Measurements from ENCODE around the gene TMEM182.

- TF ChIP-seq ATF2 (CRISPR knock-in tag; IDR thresholded peaks at IDR 0.05; ENCODE audit: borderline replicate concordance, low read depth) (no peak), KAT7 (CRISPR knock-in tag; IDR thresholded peaks at IDR 0.05; ENCODE audit: borderline replicate concordance) (no peak), CTCF (IDR thresholded peaks at IDR 0.05) (no peak)
Observed at GRCh38 chr2:102748107-102748506, 13.7 kb upstream of the TMEM182 start.
